Adipocyte (in vitro differentiated cells): ENCODE measurements around the gene KRTAP12-3.
"Not testable (repeated sequence)": the region's sequence is repeated elsewhere in the genome, so short reads cannot be mapped to it uniquely, and the experiment has no call there.

Experiments
- DNase-seq: peaks from one replicate; pipeline ENCODE4 v3.0.0-alpha.2; 2015; ENCODE audit warnings: low read depth
- H3K27me3 ChIP-seq: replicated peaks from 2 replicates; pipeline ENCODE4 v1.7.0; 2013; ENCODE audit warnings: mild to moderate bottlenecking, low read length, moderate library complexity; ENCODE audit not compliant: control insufficient read depth, insufficient read depth
- H3K36me3 ChIP-seq: 2 replicates; pipeline ENCODE4 v1.7.0; 2013; ENCODE audit warnings: low read length, mild to moderate bottlenecking, moderate library complexity; ENCODE audit not compliant: control insufficient read depth, insufficient read depth, severe bottlenecking
- H3K4me1 ChIP-seq: 2 replicates; pipeline ENCODE4 v1.7.0; 2013; ENCODE audit warnings: mild to moderate bottlenecking, low read length, moderate library complexity; ENCODE audit not compliant: control insufficient read depth, insufficient read depth
- H3K4me3 ChIP-seq: 2 replicates; pipeline ENCODE4 v1.7.0; 2013; ENCODE audit warnings: mild to moderate bottlenecking, low read length, moderate library complexity
- H3K9ac ChIP-seq: 2 replicates; pipeline ENCODE4 v1.7.0; 2013; ENCODE audit warnings: mild to moderate bottlenecking, low read length, moderate library complexity
- H3K9me3 ChIP-seq: 2 replicates; pipeline ENCODE4 v1.7.0; 2013; ENCODE audit warnings: mild to moderate bottlenecking, low read length, moderate library complexity; ENCODE audit not compliant: control insufficient read depth

KRTAP12-3 gene

DNA sequence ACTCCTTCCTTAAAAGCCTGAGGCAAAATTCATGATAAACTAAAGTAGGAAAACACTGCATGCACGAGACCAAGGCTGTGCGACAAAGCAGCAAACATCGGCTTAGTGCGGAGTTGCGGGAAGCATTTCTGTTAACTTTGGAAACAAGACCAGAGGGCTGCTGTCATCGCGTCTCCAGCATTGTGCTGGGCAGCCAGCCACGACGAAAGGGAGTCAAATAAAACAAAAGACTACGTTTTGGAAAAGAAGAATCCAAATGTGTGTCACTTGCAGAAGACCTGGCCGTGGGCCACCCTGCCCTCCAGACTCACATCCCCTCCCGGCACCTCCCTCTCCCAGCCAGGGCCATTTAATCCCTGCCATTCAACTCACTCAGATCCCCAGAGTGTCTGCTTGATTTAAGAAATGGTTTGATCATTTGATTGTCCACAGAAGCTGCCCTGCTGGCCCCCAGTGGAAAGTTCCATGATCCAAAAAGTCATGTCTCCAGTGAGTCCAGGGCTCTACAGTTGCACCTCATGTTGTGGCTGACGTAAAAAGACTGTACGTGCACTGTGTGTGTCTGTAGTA is 13.9 kb upstream of the KRTAP12-3 start:
- H3K27me3 ChIP-seq: no peaks in the 10 kb centered on the region
- H3K9me3 ChIP-seq: peaks cover 32% of the 10 kb centered on the region
- no peaks in the 10 kb centered on the region for H3K4me1 ChIP-seq
- H3K4me3 ChIP-seq: no peak overlapping the region
- DNase-seq: no peak
- H3K9ac ChIP-seq: no peak overlapping the region
- no peaks in the 10 kb centered on the region for H3K36me3 ChIP-seq

DNA sequence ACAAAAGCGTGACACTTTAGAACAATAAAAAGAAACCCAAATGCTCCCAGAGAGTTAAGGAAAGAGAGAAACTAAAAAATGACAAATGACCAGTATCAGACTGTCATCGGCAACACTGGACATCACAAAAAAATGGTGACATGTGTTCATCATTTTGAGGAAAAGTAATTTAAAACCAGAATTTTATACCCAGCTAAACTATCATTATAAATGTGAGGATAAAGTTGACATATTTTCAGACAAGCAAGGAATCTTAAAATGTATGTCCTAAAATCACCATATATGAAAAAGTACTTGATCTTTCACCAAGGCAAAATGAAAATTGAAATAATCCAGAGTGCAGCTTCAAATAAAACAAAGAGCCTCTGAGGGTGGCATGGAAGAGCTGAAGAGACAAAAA is 12.9 kb upstream of the KRTAP12-3 start:
- H3K27me3 ChIP-seq: no peaks in the 10 kb centered on the region
- no peaks in the 10 kb centered on the region for H3K36me3 ChIP-seq
- no peak for DNase-seq
- no peaks in the 10 kb centered on the region for H3K4me1 ChIP-seq
- peaks cover 32% of the 10 kb centered on the region for H3K9me3 ChIP-seq
- H3K4me3 ChIP-seq: no peak overlapping the region
- no peak overlapping the region for H3K9ac ChIP-seq

GRCh38 chr21:44646366-44647221 is 11.1 kb upstream of the KRTAP12-3 start, which contains the start of gene KRTAP10-11:
KRTAP10-11 (plus strand) TSS chr21:44646414; CDS start chr21:44646459, 45 bp downstream.
- H3K36me3 ChIP-seq, H3K9ac ChIP-seq, H3K4me3 ChIP-seq, H3K27me3 ChIP-seq, H3K4me1 ChIP-seq, DNase-seq: not testable (repeated sequence)
- peaks cover 24% of the 10 kb centered on the region for H3K9me3 ChIP-seq

DNA sequence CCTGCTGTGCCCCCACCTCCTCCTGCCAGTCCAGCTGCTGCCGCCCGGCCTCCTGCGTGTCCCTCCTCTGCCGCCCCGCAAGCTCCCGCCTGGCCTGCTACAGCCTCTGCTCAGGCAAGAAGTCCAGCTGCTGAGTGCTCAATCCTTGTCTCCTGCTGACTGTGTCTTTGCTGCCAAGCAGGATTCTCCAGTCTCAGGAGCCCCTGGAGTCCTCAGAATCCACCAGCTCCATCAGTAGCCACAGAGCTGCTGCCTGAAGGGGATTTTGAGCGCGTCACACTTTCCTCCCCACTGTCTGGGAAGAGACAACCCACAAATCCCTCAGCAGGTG is 10.5 kb upstream of the KRTAP12-3 start:
- Histone ChIP-seq H3K9me3 (peaks cover 22% of the 10 kb centered on the region), H3K4me3 (no peak overlapping the region), H3K4me1 (no peaks in the 10 kb centered on the region), H3K27me3 (no peaks in the 10 kb centered on the region), H3K9ac (no peak overlapping the region), H3K36me3 (no peaks in the 10 kb centered on the region)
- no peak for DNase-seq

- H3K9me3 ChIP-seq: peaks cover 14% of the 10 kb centered on the region
- H3K4me1 ChIP-seq: no peaks in the 10 kb centered on the region
- H3K36me3 ChIP-seq: no peaks in the 10 kb centered on the region
- no peak overlapping the region for H3K4me3 ChIP-seq
- H3K9ac ChIP-seq: no peak overlapping the region
- H3K27me3 ChIP-seq: no peaks in the 10 kb centered on the region
- no peak for DNase-seq
Measured at GRCh38 chr21:44648557-44649311, 9.0 kb upstream of the KRTAP12-3 start.

GRCh38 chr21:44649521-44650100 is 8.1 kb upstream of the KRTAP12-3 start:
- Histone ChIP-seq H3K36me3 (no peaks in the 10 kb centered on the region), H3K4me1 (no peaks in the 10 kb centered on the region), H3K9ac (no peak overlapping the region), H3K9me3 (peaks cover 5% of the 10 kb centered on the region), H3K4me3 (no peak overlapping the region), H3K27me3 (no peaks in the 10 kb centered on the region)
- DNase-seq: no peak

DNA sequence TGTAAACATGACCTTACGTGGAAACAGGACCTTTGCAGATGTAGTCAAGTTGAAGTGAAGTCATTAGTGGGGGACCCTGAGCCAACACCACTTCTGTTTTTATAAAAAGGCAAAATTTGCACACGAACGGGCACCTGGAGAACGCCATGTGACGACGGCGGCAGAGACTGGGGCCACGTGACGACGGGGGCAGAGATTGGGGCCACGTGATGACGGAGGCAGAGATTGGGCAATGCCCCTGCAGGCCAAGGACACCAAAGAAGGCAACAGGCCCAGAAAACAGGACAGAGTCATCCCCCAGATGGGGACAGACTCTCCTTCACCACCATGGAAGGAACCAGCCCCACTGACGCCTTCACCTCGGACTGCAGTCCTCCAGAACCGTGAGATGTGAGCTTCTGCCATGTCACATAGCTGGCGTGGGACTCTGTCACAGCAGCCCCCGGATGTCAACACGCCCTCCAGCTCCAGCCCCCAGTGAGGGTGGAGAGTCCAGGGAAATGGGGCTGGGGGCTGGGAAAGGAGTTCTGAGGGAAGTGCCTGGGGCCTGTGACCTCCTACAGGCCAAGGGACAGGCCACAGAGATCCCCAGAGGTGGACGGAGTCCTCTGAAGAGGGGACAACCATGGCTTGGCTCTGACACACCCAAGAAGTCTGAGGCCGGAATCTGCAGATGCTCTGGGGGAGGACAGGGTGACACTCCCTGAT is 7.3 kb upstream of the KRTAP12-3 start:
- no peaks in the 10 kb centered on the region for H3K9me3 ChIP-seq
- H3K9ac ChIP-seq: no peak overlapping the region
- DNase-seq: no peak
- H3K36me3 ChIP-seq: no peaks in the 10 kb centered on the region
- H3K27me3 ChIP-seq: no peaks in the 10 kb centered on the region
- H3K4me1 ChIP-seq: no peaks in the 10 kb centered on the region
- H3K4me3 ChIP-seq: no peak overlapping the region

- Histone ChIP-seq H3K36me3 (no peaks in the 10 kb centered on the region), H3K9me3 (peaks cover 7% of the 10 kb centered on the region), H3K9ac (no peak overlapping the region), H3K4me3 (no peak overlapping the region), H3K27me3 (no peaks in the 10 kb centered on the region), H3K4me1 (no peaks in the 10 kb centered on the region)
- DNase-seq: no peak
Measured at GRCh38 chr21:44650973-44651675, 6.6 kb upstream of the KRTAP12-3 start.

- Histone ChIP-seq H3K4me1 (no peaks in the 10 kb centered on the region), H3K4me3 (no peak overlapping the region), H3K36me3 (no peaks in the 10 kb centered on the region), H3K9me3 (peaks cover 14% of the 10 kb centered on the region), H3K27me3 (no peaks in the 10 kb centered on the region), H3K9ac (no peak overlapping the region)
- no peak for DNase-seq
Measured at GRCh38 chr21:44653123-44653522, 4.6 kb upstream of the KRTAP12-3 start.

DNA sequence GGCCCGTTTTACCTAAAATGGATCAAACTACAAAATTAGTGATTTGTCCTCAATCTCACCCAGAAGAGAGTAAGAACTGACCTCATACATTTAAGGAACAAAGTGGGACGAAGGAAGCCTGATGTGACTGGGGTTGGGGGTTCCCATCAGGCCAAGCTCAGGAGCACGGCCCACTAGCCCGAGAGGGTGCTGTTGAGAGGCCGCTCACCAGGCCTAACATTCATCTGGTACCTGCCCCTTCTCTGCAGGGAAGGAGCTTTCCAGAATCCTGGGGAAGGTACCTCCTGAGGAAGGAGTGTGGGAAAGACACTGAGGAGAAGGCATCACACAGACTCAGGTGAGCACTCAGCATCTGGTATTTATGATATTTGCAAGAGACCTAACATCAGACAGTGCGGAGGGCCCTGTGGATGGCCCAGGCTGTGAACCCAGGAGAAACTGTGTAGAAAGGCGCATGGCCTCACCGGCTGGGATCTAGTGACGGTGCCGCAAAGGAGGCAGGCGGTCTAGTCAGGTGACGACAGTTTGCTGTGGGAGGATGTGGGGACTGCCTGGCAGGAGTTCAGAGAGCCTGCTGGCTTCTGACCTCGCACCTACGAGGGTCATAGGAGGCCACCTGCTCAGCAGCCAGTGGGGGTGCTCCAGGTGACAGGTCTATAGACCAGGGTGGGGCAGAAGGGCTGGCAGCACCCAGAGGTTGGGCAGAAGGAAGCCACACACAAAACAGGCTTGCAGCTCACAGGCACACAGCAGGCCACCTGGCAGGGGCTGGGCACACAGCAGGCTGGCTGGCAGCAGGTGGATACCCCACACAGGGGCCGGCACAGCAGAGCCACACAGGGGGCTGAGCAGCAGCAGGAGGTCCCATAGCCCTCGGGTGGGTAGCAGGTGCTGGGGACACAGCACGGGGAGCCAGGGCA is 3.8 kb upstream of the KRTAP12-3 start:
- DNase-seq: no peak
- Histone ChIP-seq H3K9ac (no peak overlapping the region), H3K9me3 (peaks cover 14% of the 10 kb centered on the region), H3K4me3 (no peak overlapping the region), H3K36me3 (no peaks in the 10 kb centered on the region), H3K27me3 (peaks cover under 1% of the 10 kb centered on the region), H3K4me1 (no peaks in the 10 kb centered on the region)
